Keratinocyte (primary cell): Measurements from ENCODE around the gene SLC35D2. TPM values are rescaled to one million over a fixed set of nuclear protein-coding genes. Genes with fewer than 3 reads are reported as not detected.

Source experiments
- DNase-seq: peaks from one replicate; pipeline ENCODE4 v3.0.0-alpha.2; 2011; ENCODE audit warnings: low read depth, missing footprints, low spot score
- FAIRE-seq: peaks from 2 replicates; lab custom pipeline; 2011; peaks lifted over from hg19 to GRCh38; lab: Jason Lieb, UNC
- H2AFZ ChIP-seq: 2 replicates; pipeline ENCODE4 v1.6.0; 2012; ENCODE audit warnings: low read length, control low read depth, inconsistent platforms; ENCODE audit not compliant: control insufficient read depth
- H3K27ac ChIP-seq: 2 replicates; pipeline ENCODE4 v1.5.1; 2011; ENCODE audit warnings: low read length; ENCODE audit not compliant: control insufficient read depth, insufficient read depth
- H3K27me3 ChIP-seq: 3 replicates; pipeline ENCODE4 v1.6.0; 2011; ENCODE audit warnings: low read length; ENCODE audit not compliant: control insufficient read depth, insufficient read depth; ENCODE audit errors: extremely low read depth
- H3K36me3 ChIP-seq, 2 experiments: 2 replicates in 1 of 2; 3 replicates in 1 of 2; pipeline ENCODE4 v1.5.1; 2011; ENCODE audit warnings: low read length in 2 of 2, mild to moderate bottlenecking in 1 of 2; ENCODE audit not compliant: control insufficient read depth in 2 of 2, insufficient read depth in 2 of 2; ENCODE audit errors: extremely low read depth in 1 of 2
- H3K4me1 ChIP-seq: 3 replicates; pipeline ENCODE4 v1.5.1; 2011; ENCODE audit warnings: low read length; ENCODE audit not compliant: control insufficient read depth, insufficient read depth; ENCODE audit errors: extremely low read depth
- H3K4me2 ChIP-seq: 3 replicates; pipeline ENCODE4 v1.6.0; 2011; ENCODE audit warnings: low read depth, low read length; ENCODE audit not compliant: control insufficient read depth, insufficient read depth; ENCODE audit errors: extremely low read depth
- H3K4me3 ChIP-seq, 3 experiments: fragments of 200-600 bp in 1 of 3; sonication (generic) in 1 of 3; 2 replicates in 2 of 3; 3 replicates in 1 of 3; pipeline ENCODE4 v1.5.1; 2011 to 2016; ENCODE audit warnings: low read length in 3 of 3, mild to moderate bottlenecking in 3 of 3, control low read depth in 2 of 3, inconsistent platforms in 1 of 3, low read depth in 1 of 3, mixed read lengths in 1 of 3, mixed run types in 1 of 3, moderate library complexity in 1 of 3; ENCODE audit not compliant: control insufficient read depth in 2 of 3, insufficient read depth in 2 of 3; ENCODE audit errors: extremely low read depth in 1 of 3
- H3K79me2 ChIP-seq: 2 replicates; pipeline ENCODE4 v1.6.0; 2012; ENCODE audit warnings: low read length; ENCODE audit not compliant: control insufficient read depth, insufficient read depth
- H3K9ac ChIP-seq: 3 replicates; pipeline ENCODE4 v1.6.0; 2011; ENCODE audit warnings: low read length; ENCODE audit not compliant: control insufficient read depth, insufficient read depth; ENCODE audit errors: extremely low read depth
- H3K9me1 ChIP-seq: 3 replicates; pipeline ENCODE4 v1.6.0; 2011; ENCODE audit warnings: low read length; ENCODE audit not compliant: control insufficient read depth, insufficient read depth; ENCODE audit errors: extremely low read depth
- H3K9me3 ChIP-seq: 2 replicates; pipeline ENCODE4 v1.5.1; 2012; ENCODE audit warnings: low read depth, low read length; ENCODE audit not compliant: control insufficient read depth
- H4K20me1 ChIP-seq: 3 replicates; pipeline ENCODE4 v1.6.0; 2011; ENCODE audit warnings: low read length; ENCODE audit not compliant: control insufficient read depth, insufficient read depth; ENCODE audit errors: extremely low read depth
- CTCF ChIP-seq, 3 experiments: IDR thresholded peaks in 1 of 3; conservative IDR thresholded peaks in 1 of 3; optimal IDR thresholded peaks in 1 of 3; 2 replicates in 2 of 3; 3 replicates in 1 of 3; pipeline versions ENCODE3 to v1.5.1; 2011; ENCODE audit warnings: low read length in 3 of 3, mild to moderate bottlenecking in 3 of 3, moderate library complexity in 2 of 3, control low read depth in 1 of 3, inconsistent platforms in 1 of 3; ENCODE audit not compliant: insufficient read depth in 2 of 3; ENCODE audit errors: extremely low read depth in 1 of 3
- EZH2 ChIP-seq: IDR thresholded peaks from one replicate; pipeline ENCODE4 v1.6.1; 2012; ENCODE audit warnings: inconsistent platforms, mild to moderate bottlenecking, low read length, moderate library complexity
- dilution Hi-C: fragments of 300-500 bp; cut with MboI; formaldehyde crosslinking; loops from one replicate; pipeline ENCODE4 v1.7.0; 2020; ENCODE audit warnings: low sequenced_read_pairs; ENCODE audit not compliant: extremely low pct_ligation_motif_present
- polyA plus RNA-seq, 5 experiments: library from polyadenylated mRNA; depleted of rRNA in 3 of 5; stranded (reverse) in 3 of 5; stranded (forward) in 1 of 5; unstranded in 1 of 5; fragments of >200 nt; gene quantifications; 1 replicate in 1 of 5; 2 replicates in 3 of 5; 3 replicates in 1 of 5; pipeline versions ENCODE4 v1.2.1 to v1.2.3, GENCODE V29; 2011 to 2012; ENCODE audit warnings: missing spikeins in 2 of 5, low read depth in 1 of 5, low replicate concordance in 1 of 5

Gene SLC35D2
- polyA plus RNA-seq, 1 donor (not counting 4 experiments of a cell fraction or from before 2014, with no cell fraction given) = 20.4 TPM

GRCh38 chr9:96350866-96351265, 32.6 kb downstream of the SLC35D2 start:
- H3K36me3 ChIP-seq = peaks cover 3 to 4% of the 10 kb centered on the region in 2 experiments

GRCh38 chr9:96348261-96348660, 35.2 kb downstream of the SLC35D2 start:
- Histone ChIP-seq H3K4me2 (no peak overlapping the region), H3K9me1 (no peaks in the 10 kb centered on the region), H3K4me3 (no peak overlapping the region), H3K27me3 (no peaks in the 10 kb centered on the region), H2AFZ (no peak overlapping the region), H3K9ac (no peak overlapping the region), H3K36me3 (peaks cover 0 to 3% of the 10 kb centered on the region in 2 experiments), H3K27ac (no peak overlapping the region), H3K4me1 (peaks cover 8% of the 10 kb centered on the region), H4K20me1 (no peaks in the 10 kb centered on the region), H3K79me2 (no peaks in the 10 kb centered on the region), H3K9me3 (no peaks in the 10 kb centered on the region)
- DNase-seq (no peak), FAIRE-seq (no peak)
- dilution Hi-C loops = no loop called here
- TF ChIP-seq CTCF (optimal IDR thresholded peaks at IDR 0.05 in 1 of 3, IDR thresholded peaks at IDR 0.05 in 1 of 3, conservative IDR thresholded peaks at IDR 0.05 in 1 of 3; ENCODE audit: extremely low read depth in 1 of 3, insufficient read depth in 2 of 3, low read length in 3 of 3) (no peak), EZH2 (no peak)

More at GRCh38 chr9:96350866-96351265, 32.6 kb downstream of the SLC35D2 start:
- TF ChIP-seq EZH2 = no peak
- no peak for TF ChIP-seq CTCF (optimal IDR thresholded peaks at IDR 0.05 in 1 of 3, IDR thresholded peaks at IDR 0.05 in 1 of 3, conservative IDR thresholded peaks at IDR 0.05 in 1 of 3; ENCODE audit: extremely low read depth in 1 of 3, insufficient read depth in 2 of 3, low read length in 3 of 3)
- H3K4me2 ChIP-seq = no peak overlapping the region
- H3K79me2 ChIP-seq = no peaks in the 10 kb centered on the region
- DNase-seq (no peak), FAIRE-seq (no peak)
- dilution Hi-C loops = no loop called here
- no peaks in the 10 kb centered on the region for H3K9me3 ChIP-seq
- H2AFZ ChIP-seq = no peak overlapping the region
- no peaks in the 10 kb centered on the region for H3K27me3 ChIP-seq
- H3K27ac ChIP-seq = no peak overlapping the region
- no peaks in the 10 kb centered on the region for H3K4me1 ChIP-seq
- no peak overlapping the region for H3K9ac ChIP-seq
- H3K9me1 ChIP-seq = no peaks in the 10 kb centered on the region
- H4K20me1 ChIP-seq = no peaks in the 10 kb centered on the region
- no peak overlapping the region for H3K4me3 ChIP-seq
